HG03432 (cell line): ENCODE measurements around the gene GYPC.
"Not testable (repeated sequence)": the region's sequence is repeated elsewhere in the genome, so short reads cannot be mapped to it uniquely, and the experiment has no call there.

Experiments used
- ATAC-seq: cut with Tn5 transposase; IDR thresholded peaks from one replicate; pipeline ENCODE4 v1.9.1; 2021; ENCODE audit warnings: mild to moderate bottlenecking, moderate library complexity; ENCODE audit not compliant: unreplicated experiment

Gene GYPC

GRCh38 chr2:126696644-126697520 is 40.9 kb downstream of the GYPC start:
- no peak for ATAC-seq

GRCh38 chr2:126698376-126698775 is 42.4 kb downstream of the GYPC start:
- ATAC-seq, result no peak

GRCh38 chr2:126699018-126699417 is 43.1 kb downstream of the GYPC start:
- ATAC-seq, result no peak

- ATAC-seq, result no peak
Observed at GRCh38 chr2:126699716-126700581, 44.0 kb downstream of the GYPC start.

GRCh38 chr2:126700677-126701076 is 44.7 kb downstream of the GYPC start:
- ATAC-seq, result no peak

- no peak for ATAC-seq
Observed at GRCh38 chr2:126703311-126703710, 47.4 kb downstream of the GYPC start.

- ATAC-seq, result no peak
Observed at GRCh38 chr2:126704434-126705160, 48.6 kb downstream of the GYPC start.

- ATAC-seq, result no peak
Observed at GRCh38 chr2:126707191-126707590, 51.2 kb downstream of the GYPC start.

- no peak for ATAC-seq
Observed at GRCh38 chr2:126707941-126708340, 52.0 kb downstream of the GYPC start.

GRCh38 chr2:126714191-126714965 is 58.4 kb downstream of the GYPC start:
- no peak for ATAC-seq

- no peak for ATAC-seq
Observed at GRCh38 chr2:126715111-126715510, 59.2 kb downstream of the GYPC start.

- no peak for ATAC-seq
Observed at GRCh38 chr2:126715576-126716406, 59.8 kb downstream of the GYPC start.

GRCh38 chr2:126717277-126717676 is 61.3 kb downstream of the GYPC start:
- ATAC-seq, result not testable (repeated sequence)

GRCh38 chr2:126717928-126718327 is 62.0 kb downstream of the GYPC start:
- ATAC-seq, result no peak

GRCh38 chr2:126719191-126719832 is 63.4 kb downstream of the GYPC start:
- ATAC-seq, result no peak

- no peak for ATAC-seq
Observed at GRCh38 chr2:126719833-126720351, 63.9 kb downstream of the GYPC start.

GRCh38 chr2:126720638-126721037 is 64.7 kb downstream of the GYPC start:
- ATAC-seq, result no peak

- no peak for ATAC-seq
Observed at GRCh38 chr2:126722081-126722480, 66.1 kb downstream of the GYPC start.

- ATAC-seq, result no peak
Observed at GRCh38 chr2:126722546-126722945, 66.6 kb downstream of the GYPC start.
